GM18508 (cell line): ENCODE results near the gene COLEC12.

Source experiments
- ATAC-seq: cut with Tn5 transposase; IDR thresholded peaks from one replicate; pipeline ENCODE4 v1.9.1; 2021; ENCODE audit warnings: moderate number of reproducible peaks; ENCODE audit not compliant: insufficient read depth, unreplicated experiment

The COLEC12 gene

GRCh38 chr18:500632-501405 lies at the start of gene COLEC12:
Gene COLEC12 (minus strand): TSS chr18:500701. CDS start chr18:500514, 187 bp downstream.
- no peak for ATAC-seq

- ATAC-seq: no peak
These were observed 49.5 kb upstream of the COLEC12 start for GRCh38 chr18:549967-550366.

GRCh38 chr18:543447-544078 lies 43.1 kb upstream of the COLEC12 start:
- no peak for ATAC-seq

- no peak for ATAC-seq
These were observed 33.6 kb upstream of the COLEC12 start for GRCh38 chr18:533995-534601.

- no peak for ATAC-seq
These were observed 32.1 kb upstream of the COLEC12 start for GRCh38 chr18:532632-533031.

DNA sequence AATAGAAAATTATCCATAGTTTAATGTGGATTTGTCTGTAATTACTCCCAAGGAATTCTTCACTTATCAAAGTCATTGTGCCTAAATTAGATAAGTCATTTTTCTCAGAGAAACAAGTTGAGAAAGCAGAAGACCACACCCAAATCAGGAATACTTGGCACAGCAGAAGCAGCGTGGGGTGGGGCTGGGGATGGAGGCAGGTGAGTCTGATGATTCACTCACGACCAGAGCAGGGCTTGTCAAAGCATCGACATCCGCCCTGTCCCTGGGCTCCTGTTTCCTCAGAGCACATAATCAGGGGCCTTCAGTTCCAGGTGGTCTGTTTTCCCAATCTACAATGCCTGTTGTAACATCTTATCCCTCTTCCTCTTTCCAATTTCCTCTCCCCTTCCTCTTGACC lies 31.5 kb upstream of the COLEC12 start:
- ATAC-seq: no peak

DNA sequence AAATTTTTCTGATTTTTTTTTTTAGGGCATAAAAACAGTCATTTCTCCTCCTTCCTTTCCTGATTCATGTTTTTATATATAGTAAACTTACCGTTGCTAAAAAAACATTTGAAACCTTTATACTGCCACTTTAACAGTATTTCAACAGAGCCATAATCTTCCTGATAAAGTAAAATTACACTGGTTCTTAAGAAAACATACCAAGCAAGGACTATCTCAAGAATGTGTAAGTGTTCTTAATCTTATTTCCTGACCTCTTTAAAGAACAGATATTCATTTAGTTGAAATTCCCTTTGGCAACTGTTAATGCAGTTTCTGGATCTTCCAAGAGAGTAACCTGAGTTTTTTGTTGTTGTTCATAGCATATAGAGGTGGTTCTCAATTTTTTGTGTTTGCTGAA lies 26.6 kb upstream of the COLEC12 start:
- no peak for ATAC-seq

- ATAC-seq: no peak
These were observed 26.2 kb upstream of the COLEC12 start for GRCh38 chr18:526681-527080.

GRCh38 chr18:525036-525797 lies 24.7 kb upstream of the COLEC12 start:
- no peak for ATAC-seq

GRCh38 chr18:524466-524865 lies 24.0 kb upstream of the COLEC12 start:
- ATAC-seq: no peak

GRCh38 chr18:523561-523960 lies 23.1 kb upstream of the COLEC12 start:
- ATAC-seq: no peak

GRCh38 chr18:519019-519879 lies 18.7 kb upstream of the COLEC12 start:
- ATAC-seq: peak; percentile 92

GRCh38 chr18:518081-518480 lies 17.6 kb upstream of the COLEC12 start:
- ATAC-seq: no peak

- ATAC-seq: no peak
These were observed 15.3 kb upstream of the COLEC12 start for GRCh38 chr18:515838-516237.

DNA sequence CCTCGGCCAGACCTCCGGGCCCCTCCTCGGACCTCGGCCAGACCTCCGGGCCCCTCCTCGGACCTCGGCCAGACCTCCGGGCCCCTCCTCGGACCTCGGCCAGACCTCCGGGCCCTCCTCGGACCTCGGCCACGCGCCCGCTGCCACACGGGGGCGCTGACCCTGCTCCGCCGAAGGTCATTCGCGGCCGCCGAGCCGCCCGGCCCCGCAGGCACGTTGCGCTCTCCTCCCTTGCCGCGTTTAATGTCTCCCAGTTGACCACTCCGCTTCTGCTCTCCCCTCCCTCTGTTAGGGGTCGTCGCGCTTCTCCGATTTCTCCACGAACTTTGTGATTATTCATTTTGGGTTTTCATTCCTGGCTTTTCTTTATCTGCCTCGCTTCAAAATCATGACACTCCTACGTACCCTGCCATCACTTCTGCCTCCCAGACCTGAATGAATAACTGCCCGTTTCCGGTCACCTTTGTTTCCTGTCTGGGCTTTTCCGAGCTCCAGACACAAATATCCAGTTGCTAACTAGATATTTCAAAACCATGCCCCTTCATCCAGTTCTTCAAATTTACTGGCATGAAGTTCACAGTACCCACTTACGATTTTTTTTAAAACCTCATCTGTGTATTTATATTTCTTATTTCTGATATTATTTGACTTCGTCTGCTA lies 14.8 kb upstream of the COLEC12 start:
- no peak for ATAC-seq

GRCh38 chr18:513826-514530 lies 13.5 kb upstream of the COLEC12 start:
- no peak for ATAC-seq

GRCh38 chr18:512957-513356 lies 12.5 kb upstream of the COLEC12 start:
- ATAC-seq: no peak

- no peak for ATAC-seq
These were observed 8.3 kb upstream of the COLEC12 start for GRCh38 chr18:508835-509234.

DNA sequence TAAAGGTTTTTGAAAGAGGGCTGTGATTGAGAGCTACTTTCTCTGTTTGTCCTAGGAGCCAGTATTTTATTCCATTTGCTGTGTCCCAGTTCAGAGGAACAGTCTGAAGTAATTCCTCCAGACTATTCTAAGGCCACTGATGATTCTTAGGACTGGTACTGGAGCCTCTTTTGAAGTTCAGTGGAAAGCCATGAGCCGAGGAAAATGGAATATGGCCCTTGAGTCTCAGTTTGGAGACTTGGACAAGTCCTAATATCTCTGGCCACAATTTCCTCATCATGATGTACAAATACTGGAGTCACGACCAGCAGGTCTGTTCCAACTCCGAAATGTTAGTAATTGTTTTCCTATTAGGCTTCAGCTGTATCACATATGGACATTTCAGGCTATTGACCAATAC lies 7.1 kb upstream of the COLEC12 start:
- ATAC-seq: no peak
